ENCODE results near the gene P2RY6.
"Not testable (repeated sequence)": the region's sequence is repeated elsewhere in the genome, so short reads cannot be mapped to it uniquely, and the experiment has no call there.

P2RY6 gene

DNA sequence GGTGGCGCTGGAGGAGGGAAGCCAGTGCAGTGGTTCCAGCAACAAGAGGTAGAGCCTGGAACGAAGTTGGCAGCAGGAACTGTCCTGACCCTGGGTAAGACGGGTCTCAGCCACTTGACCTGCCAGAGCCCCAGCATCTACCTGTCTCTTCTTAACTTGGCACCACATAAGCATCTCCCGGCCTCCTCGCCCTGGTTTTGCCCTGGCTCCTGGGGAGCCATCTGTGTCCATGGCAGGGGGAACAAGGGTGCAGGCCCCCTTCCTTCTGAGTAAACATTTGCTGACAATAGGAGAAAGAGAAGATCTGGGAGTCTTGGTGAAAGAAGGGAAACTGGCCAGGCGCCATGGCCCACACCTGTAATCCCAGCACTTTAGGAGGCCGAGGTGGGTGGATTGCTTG is 41.2 kb upstream of the P2RY6 start:
- Histone ChIP-seq H3K36me3 (ENCODE audit: insufficient read depth, low read length) (no peaks in the 10 kb centered on the region), H3K79me2 (ENCODE audit: insufficient read depth, low read length) (no peaks in the 10 kb centered on the region), H3K27me3 (ENCODE audit: insufficient read depth, low read length, poor library complexity, severe bottlenecking) (no peaks in the 10 kb centered on the region), H4K20me1 (ENCODE audit: insufficient read depth, low read length, poor library complexity, severe bottlenecking) (no peaks in the 10 kb centered on the region), H3K4me3 (ENCODE audit: low read length, poor library complexity, severe bottlenecking) (no peak overlapping the region), H3K4me2 (ENCODE audit: low read depth, low read length, poor library complexity, severe bottlenecking) (no peak overlapping the region), H3F3A (ENCODE audit: low read depth) (no peaks in the 10 kb centered on the region), H3K9me3 (ENCODE audit: insufficient read depth, low read depth, low read length) (no peaks in the 10 kb centered on the region), H3K9ac (ENCODE audit: low read depth, low read length, poor library complexity, severe bottlenecking) (no peak overlapping the region), H3K9me2 (replicated peaks; ENCODE audit: low read depth, low read length) (no peaks in the 10 kb centered on the region), H3K4me1 (ENCODE audit: insufficient read depth, low read length, poor library complexity, severe bottlenecking) (no peaks in the 10 kb centered on the region), H2AFZ (ENCODE audit: low read length) (no peak overlapping the region)
- no peak for TF ChIP-seq EZH2phosphoT487 (IDR thresholded peaks at IDR 0.05; ENCODE audit: borderline replicate concordance)
- TF ChIP-seq, protein P1, sequence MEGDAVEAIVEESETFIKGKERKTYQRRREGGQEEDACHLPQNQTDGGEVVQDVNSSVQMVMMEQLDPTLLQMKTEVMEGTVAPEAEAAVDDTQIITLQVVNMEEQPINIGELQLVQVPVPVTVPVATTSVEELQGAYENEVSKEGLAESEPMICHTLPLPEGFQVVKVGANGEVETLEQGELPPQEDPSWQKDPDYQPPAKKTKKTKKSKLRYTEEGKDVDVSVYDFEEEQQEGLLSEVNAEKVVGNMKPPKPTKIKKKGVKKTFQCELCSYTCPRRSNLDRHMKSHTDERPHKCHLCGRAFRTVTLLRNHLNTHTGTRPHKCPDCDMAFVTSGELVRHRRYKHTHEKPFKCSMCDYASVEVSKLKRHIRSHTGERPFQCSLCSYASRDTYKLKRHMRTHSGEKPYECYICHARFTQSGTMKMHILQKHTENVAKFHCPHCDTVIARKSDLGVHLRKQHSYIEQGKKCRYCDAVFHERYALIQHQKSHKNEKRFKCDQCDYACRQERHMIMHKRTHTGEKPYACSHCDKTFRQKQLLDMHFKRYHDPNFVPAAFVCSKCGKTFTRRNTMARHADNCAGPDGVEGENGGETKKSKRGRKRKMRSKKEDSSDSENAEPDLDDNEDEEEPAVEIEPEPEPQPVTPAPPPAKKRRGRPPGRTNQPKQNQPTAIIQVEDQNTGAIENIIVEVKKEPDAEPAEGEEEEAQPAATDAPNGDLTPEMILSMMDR (conservative IDR thresholded peaks at IDR 0.05; ENCODE audit: low read length): no peak

DNA sequence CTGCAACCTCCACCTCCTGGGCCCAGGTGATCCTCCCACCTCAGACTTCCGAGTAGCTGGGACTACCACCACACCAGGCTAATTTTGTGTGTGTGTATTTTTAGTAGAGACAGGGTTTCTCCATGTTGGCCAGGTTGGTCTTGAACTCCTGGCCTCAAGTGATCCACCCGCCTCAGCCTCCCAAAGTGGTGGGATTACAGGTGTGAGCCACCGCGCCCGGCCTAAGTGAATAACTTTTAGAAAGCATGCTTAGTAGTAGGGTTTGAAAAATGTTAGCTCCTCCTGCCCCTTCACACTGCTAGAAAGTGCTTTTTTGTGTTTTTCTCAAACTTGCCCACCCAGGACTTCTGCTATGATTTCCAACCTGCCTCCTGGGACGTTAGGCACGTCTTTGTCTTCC is 39.7 kb upstream of the P2RY6 start:
- H3K36me3 ChIP-seq (ENCODE audit: insufficient read depth, low read length); H3K27me3 ChIP-seq (ENCODE audit: insufficient read depth, low read length, poor library complexity, severe bottlenecking); H3K79me2 ChIP-seq (ENCODE audit: insufficient read depth, low read length); H3K4me3 ChIP-seq (ENCODE audit: low read length, poor library complexity, severe bottlenecking); H4K20me1 ChIP-seq (ENCODE audit: insufficient read depth, low read length, poor library complexity, severe bottlenecking); H3F3A ChIP-seq (ENCODE audit: low read depth); H3K9me3 ChIP-seq (ENCODE audit: insufficient read depth, low read depth, low read length); H3K9me2 ChIP-seq (replicated peaks; ENCODE audit: low read depth, low read length); H3K4me1 ChIP-seq (ENCODE audit: insufficient read depth, low read length, poor library complexity, severe bottlenecking); H2AFZ ChIP-seq (ENCODE audit: low read length); H3K4me2 ChIP-seq (ENCODE audit: low read depth, low read length, poor library complexity, severe bottlenecking); H3K9ac ChIP-seq (ENCODE audit: low read depth, low read length, poor library complexity, severe bottlenecking): not testable (repeated sequence)

DNA sequence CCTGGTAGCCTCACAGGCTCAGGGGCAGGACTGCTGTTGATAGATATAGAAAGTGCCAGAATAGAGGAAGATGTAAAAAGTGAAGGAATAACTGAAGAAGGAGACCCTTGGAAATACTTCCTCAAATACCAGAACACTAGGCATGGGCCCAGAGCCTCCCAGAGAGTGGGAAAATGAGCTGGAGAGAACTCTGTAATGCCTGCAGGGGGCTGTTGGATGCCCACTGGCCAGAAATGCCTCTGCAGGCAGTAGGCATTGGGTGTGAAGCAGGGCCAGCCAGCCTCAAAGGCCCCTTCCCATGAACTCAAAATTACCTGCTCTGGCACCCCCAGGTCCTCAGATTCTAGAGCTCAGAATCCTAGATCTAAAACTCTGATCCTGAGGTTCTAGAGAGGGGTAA is 38.9 kb upstream of the P2RY6 start:
- H3K27me3 ChIP-seq (ENCODE audit: insufficient read depth, low read length, poor library complexity, severe bottlenecking): no peaks in the 10 kb centered on the region
- H3K36me3 ChIP-seq (ENCODE audit: insufficient read depth, low read length): no peaks in the 10 kb centered on the region
- no peaks in the 10 kb centered on the region for H3K9me3 ChIP-seq (ENCODE audit: insufficient read depth, low read depth, low read length)
- H4K20me1 ChIP-seq (ENCODE audit: insufficient read depth, low read length, poor library complexity, severe bottlenecking): no peaks in the 10 kb centered on the region
- TF ChIP-seq, protein P1 (conservative IDR thresholded peaks at IDR 0.05; ENCODE audit: low read length): no peak
- TF ChIP-seq EZH2phosphoT487 (IDR thresholded peaks at IDR 0.05; ENCODE audit: borderline replicate concordance): no peak
- no peak overlapping the region for H3K9ac ChIP-seq (ENCODE audit: low read depth, low read length, poor library complexity, severe bottlenecking)
- no peak overlapping the region for H3K4me2 ChIP-seq (ENCODE audit: low read depth, low read length, poor library complexity, severe bottlenecking)
- no peak overlapping the region for H3K4me3 ChIP-seq (ENCODE audit: low read length, poor library complexity, severe bottlenecking)
- no peaks in the 10 kb centered on the region for H3K79me2 ChIP-seq (ENCODE audit: insufficient read depth, low read length)
- H2AFZ ChIP-seq (ENCODE audit: low read length): no peak overlapping the region
- H3K4me1 ChIP-seq (ENCODE audit: insufficient read depth, low read length, poor library complexity, severe bottlenecking): no peaks in the 10 kb centered on the region
- no peaks in the 10 kb centered on the region for H3F3A ChIP-seq (ENCODE audit: low read depth)
- H3K9me2 ChIP-seq (replicated peaks; ENCODE audit: low read depth, low read length): no peaks in the 10 kb centered on the region

DNA sequence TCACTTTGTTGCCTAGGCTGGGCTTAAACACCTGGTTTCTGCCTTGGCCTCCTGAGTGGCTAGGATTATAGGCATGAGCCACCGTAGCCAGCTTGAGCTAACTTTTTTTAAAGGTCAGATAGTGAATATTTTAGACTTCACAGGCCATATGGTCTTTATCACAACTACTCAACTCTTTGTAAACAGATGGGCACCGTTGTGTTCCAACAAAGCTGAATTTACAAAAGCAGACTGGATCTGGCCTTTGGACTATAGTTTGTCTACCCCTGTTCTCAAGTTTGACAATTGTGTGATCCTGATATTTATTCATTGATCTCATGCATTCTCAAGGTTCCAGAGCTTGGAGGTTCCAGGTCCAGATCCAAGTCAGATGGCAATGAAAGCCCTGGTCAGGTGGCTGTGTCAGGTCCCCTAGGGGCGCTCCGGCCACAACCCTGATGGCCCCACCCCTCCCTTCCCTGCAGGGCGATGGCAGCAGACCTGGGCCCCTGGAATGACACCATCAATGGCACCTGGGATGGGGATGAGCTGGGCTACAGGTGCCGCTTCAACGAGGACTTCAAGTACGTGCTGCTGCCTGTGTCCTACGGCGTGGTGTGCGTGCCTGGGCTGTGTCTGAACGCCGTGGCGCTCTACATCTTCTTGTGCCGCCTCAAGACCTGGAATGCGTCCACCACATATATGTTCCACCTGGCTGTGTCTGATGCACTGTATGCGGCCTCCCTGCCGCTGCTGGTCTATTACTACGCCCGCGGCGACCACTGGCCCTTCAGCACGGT is 38.3 kb upstream of the P2RY6 start:
- no peaks in the 10 kb centered on the region for H3K9me3 ChIP-seq (ENCODE audit: insufficient read depth, low read depth, low read length)
- TF ChIP-seq, protein P1 (conservative IDR thresholded peaks at IDR 0.05; ENCODE audit: low read length): no peak
- no peak for TF ChIP-seq EZH2phosphoT487 (IDR thresholded peaks at IDR 0.05; ENCODE audit: borderline replicate concordance)
- no peaks in the 10 kb centered on the region for H3K4me1 ChIP-seq (ENCODE audit: insufficient read depth, low read length, poor library complexity, severe bottlenecking)
- no peak overlapping the region for H3K4me3 ChIP-seq (ENCODE audit: low read length, poor library complexity, severe bottlenecking)
- no peaks in the 10 kb centered on the region for H3F3A ChIP-seq (ENCODE audit: low read depth)
- H3K79me2 ChIP-seq (ENCODE audit: insufficient read depth, low read length): no peaks in the 10 kb centered on the region
- no peak overlapping the region for H3K9ac ChIP-seq (ENCODE audit: low read depth, low read length, poor library complexity, severe bottlenecking)
- no peaks in the 10 kb centered on the region for H3K9me2 ChIP-seq (replicated peaks; ENCODE audit: low read depth, low read length)
- H2AFZ ChIP-seq (ENCODE audit: low read length): no peak overlapping the region
- no peaks in the 10 kb centered on the region for H4K20me1 ChIP-seq (ENCODE audit: insufficient read depth, low read length, poor library complexity, severe bottlenecking)
- no peaks in the 10 kb centered on the region for H3K27me3 ChIP-seq (ENCODE audit: insufficient read depth, low read length, poor library complexity, severe bottlenecking)
- no peak overlapping the region for H3K4me2 ChIP-seq (ENCODE audit: low read depth, low read length, poor library complexity, severe bottlenecking)
- H3K36me3 ChIP-seq (ENCODE audit: insufficient read depth, low read length): no peaks in the 10 kb centered on the region
